ENCODE results near the gene ST6GAL1. TPM values are rescaled to one million over a fixed set of nuclear protein-coding genes. Genes with fewer than 3 reads are reported as not detected.
"Not testable (repeated sequence)": the region's sequence is repeated elsewhere in the genome, so short reads cannot be mapped to it uniquely, and the experiment has no call there.

Gene ST6GAL1
- total RNA-seq, 1 donor from 2014 or later = 44.1 TPM

- DNase-seq (ENCODE audit: low spot score) = no peak
These were observed 37.4 kb downstream of the ST6GAL1 start for GRCh38 chr3:186967686-186968085.

DNA sequence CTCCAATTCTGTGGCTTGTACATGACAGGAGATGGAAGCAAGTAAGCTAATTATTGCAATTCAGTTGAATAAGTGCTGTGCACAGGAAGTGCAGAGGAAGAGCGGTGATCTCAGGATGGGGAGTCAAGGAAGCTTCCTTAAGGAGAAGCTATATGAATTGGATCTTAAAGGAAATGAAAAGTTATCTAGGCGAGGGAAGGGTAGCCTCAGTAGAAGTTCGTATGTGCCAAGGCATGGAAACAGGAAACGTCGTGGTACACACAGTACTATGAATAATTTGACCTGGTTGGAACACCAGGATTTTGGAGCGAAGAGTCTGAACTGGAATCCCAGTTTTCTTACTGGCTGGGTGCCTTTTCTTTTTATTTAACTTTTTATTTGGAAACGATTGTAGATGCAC is 39.3 kb downstream of the ST6GAL1 start:
- DNase-seq (ENCODE audit: low spot score) = no peak

DNA sequence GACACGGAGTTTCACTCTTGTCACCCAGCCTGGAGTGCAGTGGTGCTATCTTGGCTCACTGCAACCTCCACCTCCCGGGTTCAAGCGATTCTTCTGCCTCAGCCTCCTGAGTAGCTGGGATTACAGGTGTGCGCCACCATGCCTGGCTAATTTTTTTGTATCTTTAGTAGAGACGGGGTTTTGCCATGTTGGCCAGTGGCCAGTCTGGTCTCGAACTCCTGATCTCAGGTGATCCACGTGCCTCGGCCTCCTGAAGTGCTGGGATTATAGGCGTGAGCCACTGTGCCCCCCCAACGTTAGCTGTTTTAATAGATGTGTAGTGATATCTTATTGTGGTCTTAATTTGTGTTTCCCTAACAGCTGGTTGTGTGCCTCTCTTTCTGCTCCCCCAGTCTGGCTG is 40.8 kb downstream of the ST6GAL1 start:
- not testable (repeated sequence) for DNase-seq (ENCODE audit: low spot score)

DNA sequence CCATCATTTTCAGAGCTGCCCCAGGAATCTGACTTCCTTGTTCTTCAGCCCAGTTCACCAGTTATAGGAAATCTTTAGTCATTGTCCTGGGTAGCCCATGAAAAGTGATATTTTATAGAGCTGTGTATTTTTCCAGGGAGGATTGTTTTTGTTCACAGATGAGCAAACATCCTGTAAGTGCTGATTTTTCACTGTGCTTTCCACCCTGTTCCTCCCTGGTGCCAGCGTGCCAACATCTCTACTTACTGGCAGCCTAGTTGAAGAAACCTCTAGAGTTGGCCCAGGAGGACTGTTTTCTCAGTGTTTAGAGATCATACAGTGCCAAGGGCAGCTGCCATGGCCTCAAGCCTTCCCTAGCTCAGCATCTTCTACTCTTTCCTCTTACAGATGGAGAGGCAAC is 41.3 kb downstream of the ST6GAL1 start:
- DNase-seq (ENCODE audit: low spot score) = no peak

GRCh38 chr3:186973702-186974101 is 43.4 kb downstream of the ST6GAL1 start:
- no peak for DNase-seq (ENCODE audit: low spot score)

DNA sequence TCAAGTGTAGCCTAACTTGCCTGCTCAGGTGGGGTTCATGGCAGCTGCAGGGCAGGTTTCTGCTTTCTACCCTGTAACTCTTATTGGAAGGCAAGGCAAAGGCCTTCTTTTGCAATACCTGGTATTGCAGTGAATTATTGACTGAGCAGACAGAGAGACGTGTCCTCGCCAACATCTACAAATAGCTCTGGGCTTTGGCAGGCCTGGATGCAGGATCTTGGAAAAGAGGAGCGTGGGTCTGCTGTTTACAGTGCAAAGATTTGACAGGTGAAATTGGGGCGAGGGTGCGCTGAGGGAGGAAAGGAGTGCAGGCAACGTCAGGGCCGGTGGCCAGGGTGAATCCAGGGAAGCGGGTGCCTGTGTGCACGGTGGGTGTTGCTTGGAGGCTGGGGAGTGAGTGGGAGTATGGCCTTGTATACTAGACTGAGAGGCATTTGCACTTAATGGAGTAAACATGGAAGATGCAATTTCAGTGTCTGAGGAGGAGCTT is 44.5 kb downstream of the ST6GAL1 start:
- DNase-seq (ENCODE audit: low spot score) = no peak

GRCh38 chr3:186975726-186976125 is 45.4 kb downstream of the ST6GAL1 start:
- DNase-seq (ENCODE audit: low spot score) = no peak

DNA sequence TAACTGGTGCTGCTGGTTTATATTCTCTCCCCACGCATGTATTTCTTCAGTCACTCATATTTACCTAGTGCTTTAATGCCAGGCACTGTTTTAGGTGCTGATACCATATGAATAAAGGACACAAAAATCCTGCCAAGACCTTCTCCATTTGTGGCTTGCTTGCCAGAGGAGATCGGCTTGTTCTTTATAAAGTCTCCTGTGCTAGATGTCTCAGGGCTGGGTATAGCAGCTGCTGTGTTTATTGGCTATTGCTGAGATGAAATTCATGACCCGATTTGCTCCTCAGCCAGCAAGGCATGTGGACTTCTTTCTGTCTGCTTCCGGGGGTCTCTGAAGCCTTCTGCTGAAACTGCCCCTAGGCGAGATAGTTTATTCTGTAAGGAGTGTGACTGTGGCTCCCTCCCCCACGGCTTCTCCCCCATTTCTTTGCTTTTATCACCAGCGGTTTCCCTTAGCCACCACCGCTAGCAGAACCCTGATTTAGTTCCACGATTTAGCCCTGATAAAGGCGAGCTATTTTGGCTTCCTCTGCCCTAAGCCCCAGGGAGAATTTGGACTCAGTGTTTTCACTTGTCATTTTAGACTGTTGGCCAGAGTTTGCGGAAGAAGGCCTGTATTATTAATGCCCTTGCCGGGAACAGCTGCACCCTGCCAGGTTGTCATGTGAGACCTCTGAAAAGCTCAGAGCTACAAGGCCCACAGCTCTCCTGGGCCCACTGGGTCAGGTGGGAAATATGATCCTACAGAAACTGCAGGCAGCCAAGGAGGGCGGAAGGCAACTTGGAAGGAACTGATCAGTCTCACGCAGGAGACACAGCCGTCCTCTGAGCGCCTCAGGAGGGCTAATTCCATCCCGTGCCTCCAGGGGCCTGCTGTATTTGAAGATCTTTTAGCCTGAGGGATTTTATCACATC is 46.8 kb downstream of the ST6GAL1 start:
- no peak for DNase-seq (ENCODE audit: low spot score)

DNA sequence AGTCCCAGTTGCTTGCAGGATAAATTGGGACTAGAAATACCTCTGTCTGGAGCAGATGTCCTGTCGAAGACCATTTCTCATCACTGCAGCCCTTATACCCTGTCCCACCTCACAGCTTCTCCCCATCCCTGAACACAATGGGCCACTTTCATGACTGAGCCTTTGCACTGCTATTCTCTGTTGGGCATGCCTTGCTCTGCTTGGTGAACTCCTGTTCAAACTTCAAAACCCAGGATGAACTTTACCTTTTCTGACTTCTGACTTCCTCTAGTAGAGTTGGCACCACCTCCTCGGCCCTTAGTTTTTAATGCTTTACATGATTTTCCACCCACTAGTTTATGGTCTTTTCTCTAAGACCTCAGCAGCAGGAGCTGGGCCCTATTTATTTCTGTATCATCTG is 48.4 kb downstream of the ST6GAL1 start:
- no peak for DNase-seq (ENCODE audit: low spot score)

GRCh38 chr3:186979852-186980251 is 49.5 kb downstream of the ST6GAL1 start:
- no peak for DNase-seq (ENCODE audit: low spot score)

- DNase-seq (ENCODE audit: low spot score) = no peak
These were observed 50.7 kb downstream of the ST6GAL1 start for GRCh38 chr3:186980989-186981388.

DNA sequence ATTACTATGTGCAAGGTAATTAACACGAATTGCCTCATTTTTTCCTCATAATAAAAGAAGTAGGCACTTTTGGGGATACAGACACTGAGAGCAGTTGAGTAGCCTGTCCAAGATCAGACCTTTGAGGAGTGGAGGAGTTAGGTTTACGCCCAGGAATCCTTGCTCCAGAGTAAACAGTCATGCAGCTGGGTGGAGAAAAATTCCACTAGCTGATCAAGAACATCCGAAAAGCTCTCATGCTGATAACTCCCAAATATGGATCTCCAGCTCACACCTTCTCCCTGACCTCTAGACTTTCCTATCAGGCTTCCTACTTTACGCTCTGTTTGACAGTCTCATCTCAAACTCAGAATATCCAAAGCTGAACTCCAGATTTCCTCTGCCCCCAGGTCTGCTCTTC is 53.3 kb downstream of the ST6GAL1 start:
- DNase-seq (ENCODE audit: low spot score) = no peak

DNA sequence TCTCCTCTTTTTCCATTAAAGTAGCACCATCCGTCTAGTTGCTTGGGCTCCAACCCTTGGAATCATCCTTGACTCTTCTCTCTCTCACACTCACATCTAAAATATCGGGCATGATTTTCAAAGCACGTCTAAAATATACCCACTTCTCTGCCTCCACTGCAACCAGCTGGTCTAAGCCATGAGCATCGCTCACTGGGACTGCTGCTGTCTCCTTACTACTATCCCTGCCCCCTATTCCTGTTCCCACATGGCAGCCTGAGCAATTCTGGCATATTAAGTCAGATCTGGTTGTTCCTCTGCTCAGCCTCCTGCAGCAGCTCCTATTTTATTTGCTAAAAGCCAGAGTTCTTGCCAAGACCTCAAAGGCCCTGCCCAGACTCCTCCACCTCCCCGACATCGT is 53.7 kb downstream of the ST6GAL1 start:
- DNase-seq (ENCODE audit: low spot score) = no peak

DNA sequence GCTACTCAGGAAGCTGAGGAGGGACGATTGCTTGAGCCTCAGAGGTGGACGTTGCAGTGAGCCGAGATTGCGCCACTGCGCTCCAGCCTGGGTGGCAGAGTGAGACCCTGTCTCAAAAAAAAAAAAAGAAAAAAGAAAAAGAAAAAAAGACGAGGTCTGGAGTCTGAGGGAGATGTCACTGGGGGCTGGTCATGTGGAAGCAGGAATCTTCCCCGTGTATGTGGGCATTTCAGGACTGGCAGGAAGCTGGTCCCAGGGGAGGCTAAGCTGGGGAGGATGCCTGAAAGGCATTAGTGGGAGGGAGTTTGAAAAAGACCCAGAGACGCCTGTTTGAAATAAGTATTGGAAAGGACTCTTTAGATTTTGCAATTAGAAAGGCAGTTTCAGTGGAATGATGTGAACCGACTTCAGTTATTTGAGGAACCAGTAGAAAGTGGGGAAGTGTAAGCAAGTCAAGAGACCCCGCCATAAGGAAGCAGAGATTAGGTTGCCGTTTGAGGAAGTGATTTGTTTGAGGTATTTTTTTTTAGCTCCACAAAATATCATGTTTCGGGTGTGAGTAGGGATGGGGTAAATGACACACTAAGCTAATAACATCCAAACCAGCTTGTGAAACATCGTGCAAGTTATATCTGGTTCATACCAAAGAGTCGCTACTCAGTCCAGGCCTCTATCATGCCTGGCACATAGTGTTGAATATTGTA is 55.5 kb downstream of the ST6GAL1 start:
- no peak for DNase-seq (ENCODE audit: low spot score)

- DNase-seq (ENCODE audit: low spot score) = no peak
These were observed 56.1 kb downstream of the ST6GAL1 start for GRCh38 chr3:186986406-186986805.

DNA sequence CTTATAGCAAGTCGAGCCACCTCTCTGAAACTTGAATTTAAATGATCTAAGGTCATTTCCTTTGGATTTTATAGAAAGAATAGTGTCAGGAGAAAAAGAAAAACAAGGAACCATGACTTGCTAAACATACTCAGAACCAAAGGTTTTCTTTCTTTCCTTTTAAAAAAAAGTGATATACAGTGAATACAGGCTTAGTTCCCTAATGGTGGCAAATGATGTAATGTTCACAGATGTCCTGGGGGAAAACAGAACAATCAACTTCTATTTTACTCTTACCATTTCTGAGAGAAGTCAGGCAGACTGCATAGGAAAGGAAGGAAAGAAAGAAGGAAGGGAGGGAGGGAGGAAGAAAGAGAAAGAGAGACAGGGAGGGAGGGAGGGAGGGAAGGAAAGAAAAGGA is 56.5 kb downstream of the ST6GAL1 start:
- no peak for DNase-seq (ENCODE audit: low spot score)

- no peak for DNase-seq (ENCODE audit: low spot score)
These were observed 58.5 kb downstream of the ST6GAL1 start for GRCh38 chr3:186988806-186989205.

- DNase-seq (ENCODE audit: low spot score) = no peak
These were observed 59.1 kb downstream of the ST6GAL1 start for GRCh38 chr3:186989429-186989828.

DNA sequence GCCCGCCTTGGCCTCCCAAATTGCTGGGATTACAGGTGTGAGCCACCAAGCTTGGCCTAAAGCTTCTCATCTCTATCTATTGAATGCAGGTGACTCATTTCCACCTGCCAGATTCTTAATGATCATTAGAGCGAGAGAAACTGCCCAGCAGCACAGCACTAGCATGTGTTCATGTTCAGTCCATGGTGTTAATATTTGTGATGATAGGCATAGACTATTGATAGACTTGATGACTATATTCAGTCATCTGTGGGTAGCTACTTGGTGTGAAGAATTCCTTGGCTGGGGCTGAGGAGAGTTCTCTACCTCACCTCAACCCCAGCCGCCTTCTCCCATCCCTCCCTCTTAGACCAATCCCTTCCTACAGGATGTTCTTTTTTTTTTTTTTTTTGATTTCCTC is 60.0 kb downstream of the ST6GAL1 start:
- no peak for DNase-seq (ENCODE audit: low spot score)

DNA sequence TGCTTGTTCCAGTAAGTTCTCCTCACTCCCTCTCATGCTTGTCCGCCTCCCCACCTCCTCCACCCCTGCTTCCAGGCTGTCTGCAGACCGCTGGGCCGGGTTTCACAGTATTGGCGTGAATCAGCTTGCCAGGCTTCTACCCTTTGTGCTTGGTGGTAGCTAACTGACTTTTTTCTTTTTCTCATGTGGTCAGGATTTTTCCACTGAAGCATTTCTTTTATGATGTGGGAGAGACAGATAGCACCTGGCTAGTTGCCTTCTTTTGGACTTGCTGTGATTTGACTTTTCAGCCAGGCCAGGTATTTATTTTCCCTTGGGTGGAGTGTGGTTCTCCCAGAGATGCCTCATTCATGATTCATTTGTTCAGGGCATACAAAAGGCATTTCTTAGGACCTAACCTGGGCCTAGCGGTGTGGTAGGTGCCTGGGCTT is 60.6 kb downstream of the ST6GAL1 start:
- no peak for DNase-seq (ENCODE audit: low spot score)

DNA sequence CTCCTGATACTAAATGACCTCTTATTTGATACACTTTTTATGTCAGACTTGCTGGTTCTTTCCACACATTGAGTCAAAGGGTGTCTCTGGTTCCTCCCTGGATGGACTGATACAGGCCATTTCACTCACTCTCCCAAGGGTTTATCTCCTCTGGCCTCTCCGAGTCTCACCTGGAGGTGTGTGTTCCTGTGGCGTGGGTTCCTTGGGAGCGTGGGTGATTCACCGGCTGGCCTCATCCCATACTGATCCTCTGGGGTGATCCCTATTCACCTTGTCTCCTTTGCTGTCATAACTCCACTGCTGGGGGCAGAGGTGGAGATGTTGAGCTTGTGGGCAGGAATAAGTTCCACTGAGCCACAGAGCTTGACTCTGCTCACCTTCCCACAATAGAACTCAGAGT is 61.1 kb downstream of the ST6GAL1 start:
- DNase-seq (ENCODE audit: low spot score) = no peak

GRCh38 chr3:186992096-186992495 is 61.8 kb downstream of the ST6GAL1 start:
- DNase-seq (ENCODE audit: low spot score) = not testable (repeated sequence)

Measured in umbilical cord (tissue), 2 donors.